Glutamatergic neuron (in vitro differentiated cells): ENCODE results near the gene C3orf70. TPM values are rescaled to one million over a fixed set of nuclear protein-coding genes. Genes with fewer than 3 reads are reported as not detected.

ENCODE experiments used
- DNase-seq: peaks from one replicate; pipeline ENCODE4 v3.0.0; 2022
- H3K27ac Mint-ChIP-seq: one replicate; pipeline ENCODE4 v1.8.0; 2020; ENCODE audit warnings: mild to moderate bottlenecking, mixed read lengths, inconsistent platforms; ENCODE audit not compliant: unreplicated experiment
- H3K27me3 Mint-ChIP-seq: one replicate; pipeline ENCODE4 v1.8.0; 2020; ENCODE audit warnings: mild to moderate bottlenecking, moderate library complexity, mixed read lengths, inconsistent platforms; ENCODE audit not compliant: unreplicated experiment
- H3K36me3 Mint-ChIP-seq: one replicate; pipeline ENCODE4 v1.8.0; 2020; ENCODE audit warnings: mild to moderate bottlenecking, mixed read lengths, inconsistent platforms; ENCODE audit not compliant: unreplicated experiment
- H3K4me1 Mint-ChIP-seq: one replicate; pipeline ENCODE4 v1.8.0; 2020; ENCODE audit warnings: mild to moderate bottlenecking, low read depth, mixed read lengths, inconsistent platforms; ENCODE audit not compliant: unreplicated experiment
- H3K4me3 Mint-ChIP-seq: one replicate; pipeline ENCODE4 v1.8.0; 2020; ENCODE audit warnings: mild to moderate bottlenecking, mixed read lengths, inconsistent platforms; ENCODE audit not compliant: unreplicated experiment
- H3K9me3 Mint-ChIP-seq: one replicate; pipeline ENCODE4 v1.8.0; 2020; ENCODE audit warnings: mild to moderate bottlenecking, moderate library complexity, mixed read lengths, inconsistent platforms; ENCODE audit not compliant: unreplicated experiment
- CTCF ChIP-seq: fragments of 200-600 bp; sonication (generic); IDR thresholded peaks from one replicate; pipeline ENCODE4 v1.5.0; 2021; ENCODE audit not compliant: partially characterized antibody, unreplicated experiment
- total RNA-seq: library from RNA; stranded (reverse); fragmentation: NEBNext Ultra II Directional; extraction: Animal tissue kit (Norgen Biotek cat#: 25700); gene quantifications from one replicate; pipeline ENCODE4 v1.2.1, GENCODE V29; 2021; ENCODE audit not compliant: unreplicated experiment

C3orf70 gene
- total RNA-seq, 1 donor from 2014 or later, result 44.5 TPM

GRCh38 chr3:185059766-185060165 lies 93.1 kb downstream of the C3orf70 start:
- no peak for TF ChIP-seq CTCF
- Mint-ChIP-seq H3K27me3 (peaks cover 6% of the 10 kb centered on the region), H3K27ac (no peak overlapping the region), H3K36me3 (peaks cover 47% of the 10 kb centered on the region), H3K4me3 (no peak overlapping the region), H3K4me1 (no peaks in the 10 kb centered on the region), H3K9me3 (peaks cover 16% of the 10 kb centered on the region)
- no peak for DNase-seq

GRCh38 chr3:185058796-185059195 lies 94.1 kb downstream of the C3orf70 start:
- Mint-ChIP-seq H3K4me3 (no peak overlapping the region), H3K27me3 (peaks cover 6% of the 10 kb centered on the region), H3K36me3 (peaks cover 47% of the 10 kb centered on the region), H3K27ac (no peak overlapping the region), H3K9me3 (peaks cover 16% of the 10 kb centered on the region), H3K4me1 (no peaks in the 10 kb centered on the region)
- TF ChIP-seq CTCF, result no peak
- DNase-seq, result no peak

- Mint-ChIP-seq H3K27me3 (peaks cover 6% of the 10 kb centered on the region), H3K4me1 (no peaks in the 10 kb centered on the region), H3K4me3 (no peak overlapping the region), H3K27ac (no peak overlapping the region), H3K9me3 (peaks cover 16% of the 10 kb centered on the region), H3K36me3 (peaks cover 38% of the 10 kb centered on the region)
- no peak for DNase-seq
- TF ChIP-seq CTCF, result no peak
These were observed 95.0 kb downstream of the C3orf70 start for GRCh38 chr3:185057829-185058228.

- no peak for TF ChIP-seq CTCF
- Mint-ChIP-seq H3K4me1 (no peaks in the 10 kb centered on the region), H3K27ac (no peak overlapping the region), H3K36me3 (peaks cover 46% of the 10 kb centered on the region), H3K27me3 (peaks cover 8% of the 10 kb centered on the region), H3K4me3 (no peak overlapping the region), H3K9me3 (peaks cover 16% of the 10 kb centered on the region)
- no peak for DNase-seq
These were observed 96.0 kb downstream of the C3orf70 start for GRCh38 chr3:185056908-185057307.

- Mint-ChIP-seq H3K4me3 (no peak overlapping the region), H3K27me3 (peaks cover 2% of the 10 kb centered on the region), H3K27ac (no peak overlapping the region), H3K4me1 (no peaks in the 10 kb centered on the region), H3K36me3 (peaks cover 47% of the 10 kb centered on the region), H3K9me3 (peaks cover 2% of the 10 kb centered on the region)
- no peak for DNase-seq
- no peak for TF ChIP-seq CTCF
These were observed 100.2 kb downstream of the C3orf70 start for GRCh38 chr3:185052631-185053030.
